GM18868 (cell line): Measurements from ENCODE around the gene GLS.
"Not testable (repeated sequence)": the region's sequence is repeated elsewhere in the genome, so short reads cannot be mapped to it uniquely, and the experiment has no call there.

Experiments used
- ATAC-seq: cut with Tn5 transposase; IDR thresholded peaks from one replicate; pipeline ENCODE4 v1.9.1; 2021; ENCODE audit warnings: mild to moderate bottlenecking, moderate library complexity; ENCODE audit not compliant: unreplicated experiment

GLS gene

GRCh38 chr2:190855245-190855644 is 25.4 kb upstream of the GLS start:
- no peak for ATAC-seq

- no peak for ATAC-seq
Measured at GRCh38 chr2:190856985-190857384, 23.6 kb upstream of the GLS start.

GRCh38 chr2:190858817-190859216 is 21.8 kb upstream of the GLS start:
- ATAC-seq: no peak

GRCh38 chr2:190859347-190860297 is 21.0 kb upstream of the GLS start:
- ATAC-seq: no peak

GRCh38 chr2:190860985-190861680 is 19.5 kb upstream of the GLS start:
- ATAC-seq: no peak

- ATAC-seq: not testable (repeated sequence)
Measured at GRCh38 chr2:190862128-190862527, 18.5 kb upstream of the GLS start.

GRCh38 chr2:190862571-190862991 is 18.0 kb upstream of the GLS start:
- ATAC-seq: no peak

- no peak for ATAC-seq
Measured at GRCh38 chr2:190863946-190864345, 16.7 kb upstream of the GLS start.

- no peak for ATAC-seq
Measured at GRCh38 chr2:190864375-190864774, 16.2 kb upstream of the GLS start.

GRCh38 chr2:190867212-190867611 is 13.4 kb upstream of the GLS start:
- ATAC-seq: no peak

GRCh38 chr2:190867832-190868231 is 12.8 kb upstream of the GLS start:
- ATAC-seq: no peak

- ATAC-seq: no peak
Measured at GRCh38 chr2:190869721-190870120, 10.9 kb upstream of the GLS start.

- ATAC-seq: not testable (repeated sequence)
Measured at GRCh38 chr2:190873451-190873850, 7.2 kb upstream of the GLS start.

- ATAC-seq: no peak
Measured at GRCh38 chr2:190875891-190876290, 4.7 kb upstream of the GLS start.

- ATAC-seq: no peak
Measured at GRCh38 chr2:190876631-190877030, 4.0 kb upstream of the GLS start.

- ATAC-seq: no peak
Measured at GRCh38 chr2:190877436-190877835, 3.2 kb upstream of the GLS start.

GRCh38 chr2:190879474-190880377 is 895 bp upstream of the GLS start:
- ATAC-seq: no peak

GRCh38 chr2:190881084-190881597 is 520 bp downstream of the GLS start:
- ATAC-seq: peak; percentile 0

- ATAC-seq: peak; percentile 52
Measured at GRCh38 chr2:190881598-190882410, 1.2 kb downstream of the GLS start.

GRCh38 chr2:190882411-190882766 is 1.8 kb downstream of the GLS start:
- ATAC-seq: peak; percentile 5
